GM19351 (cell line): ENCODE measurements around the gene UTP3.
"Not testable (repeated sequence)": the region's sequence is repeated elsewhere in the genome, so short reads cannot be mapped to it uniquely, and the experiment has no call there.

Source experiments
- ATAC-seq: cut with Tn5 transposase; IDR thresholded peaks from one replicate; pipeline ENCODE4 v1.9.1; 2021; ENCODE audit warnings: mild to moderate bottlenecking, moderate library complexity; ENCODE audit not compliant: unreplicated experiment

Gene UTP3

DNA sequence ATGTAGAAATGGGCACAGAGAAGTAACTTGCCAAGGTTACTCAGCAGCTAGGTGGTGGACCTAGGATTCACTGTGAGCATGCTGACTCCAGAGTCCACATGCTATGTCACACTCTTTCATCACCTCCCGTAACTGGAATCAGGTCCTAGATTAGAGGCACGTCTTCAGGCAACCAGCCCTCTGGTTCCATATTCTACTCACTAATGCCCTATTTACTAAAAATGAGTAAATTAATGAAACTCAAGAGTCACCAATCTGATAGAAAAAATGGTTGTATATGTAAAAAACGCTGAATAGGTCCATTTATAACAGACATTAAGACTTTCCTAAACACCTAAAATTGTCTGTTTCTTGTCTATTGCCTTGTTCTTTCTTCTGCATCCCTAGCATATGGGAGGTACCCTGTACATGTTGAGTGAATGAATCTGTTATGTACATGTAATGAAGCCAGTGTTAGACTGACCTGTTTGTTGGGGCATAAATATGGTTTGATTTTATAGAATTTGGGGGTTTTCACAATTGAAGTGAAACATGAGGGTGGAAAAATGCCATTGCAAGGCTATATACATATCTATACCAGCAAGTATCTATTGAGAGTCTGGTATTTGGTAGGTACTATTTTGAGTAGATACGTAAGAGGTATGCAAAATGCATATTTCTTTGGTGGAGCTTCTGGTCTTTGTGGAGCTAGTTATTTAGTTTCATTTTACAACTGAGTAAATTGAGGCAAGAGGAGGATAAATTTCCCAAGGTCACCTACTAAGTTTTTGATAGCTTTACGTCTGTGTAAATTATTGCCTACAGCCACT is 26.0 kb downstream of the UTP3 start:
- ATAC-seq, result peak; percentile 61

DNA sequence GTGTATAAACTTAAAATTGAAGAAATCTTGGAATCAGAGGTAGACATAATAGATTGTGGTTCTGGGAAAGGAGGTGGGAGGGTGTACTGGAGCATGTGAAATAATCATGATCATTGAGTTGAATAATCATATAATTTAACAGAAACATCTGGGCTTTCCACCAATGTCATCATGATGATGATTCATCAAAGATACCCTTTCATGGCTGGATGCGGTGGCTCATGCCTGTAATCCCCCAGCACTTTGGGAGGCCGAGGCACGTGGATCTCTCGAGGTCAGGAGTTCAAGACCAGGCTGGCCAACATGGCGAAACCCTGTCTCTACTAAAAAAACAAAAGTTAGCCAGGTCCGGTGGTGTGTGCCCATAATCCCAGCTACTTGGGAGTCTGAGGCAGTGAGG is 26.8 kb downstream of the UTP3 start:
- ATAC-seq, result peak; percentile 18

DNA sequence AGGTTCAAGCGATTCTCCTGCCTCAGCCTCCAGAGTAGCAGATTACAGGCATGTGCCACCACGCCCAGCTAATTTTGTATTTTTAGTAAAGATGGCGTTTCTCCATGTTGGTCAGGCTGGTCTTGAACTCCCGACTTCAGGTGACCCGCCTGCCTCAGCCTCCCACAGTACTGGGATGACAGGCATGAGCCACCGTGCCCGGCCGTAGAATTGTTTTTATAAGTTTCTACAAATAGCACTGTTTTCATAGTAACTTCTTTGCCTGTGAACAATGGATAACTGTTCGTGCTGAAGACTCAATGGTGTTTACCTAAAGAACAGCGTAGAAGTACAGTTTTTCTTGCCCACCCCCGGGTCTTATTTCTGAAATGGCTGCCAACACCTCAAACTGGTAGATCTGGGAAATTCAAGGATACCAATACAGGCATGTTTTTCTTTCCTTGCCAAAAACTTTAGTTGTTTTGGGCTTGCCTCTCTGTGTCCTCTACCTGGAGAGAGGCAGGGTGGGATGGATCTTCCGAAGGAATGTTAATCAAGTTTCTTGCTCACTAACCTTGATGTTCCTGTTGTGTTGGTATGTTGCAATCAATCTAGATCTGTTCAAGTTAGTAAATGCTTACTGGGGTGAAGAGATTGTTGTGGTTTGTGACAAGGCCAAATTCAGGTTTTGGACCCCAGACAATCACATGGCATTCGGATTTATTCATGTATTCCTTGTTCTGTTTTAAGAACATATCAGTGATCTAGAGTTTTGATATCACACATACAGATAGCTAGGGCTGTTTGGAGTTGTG is 30.7 kb downstream of the UTP3 start:
- no peak for ATAC-seq

DNA sequence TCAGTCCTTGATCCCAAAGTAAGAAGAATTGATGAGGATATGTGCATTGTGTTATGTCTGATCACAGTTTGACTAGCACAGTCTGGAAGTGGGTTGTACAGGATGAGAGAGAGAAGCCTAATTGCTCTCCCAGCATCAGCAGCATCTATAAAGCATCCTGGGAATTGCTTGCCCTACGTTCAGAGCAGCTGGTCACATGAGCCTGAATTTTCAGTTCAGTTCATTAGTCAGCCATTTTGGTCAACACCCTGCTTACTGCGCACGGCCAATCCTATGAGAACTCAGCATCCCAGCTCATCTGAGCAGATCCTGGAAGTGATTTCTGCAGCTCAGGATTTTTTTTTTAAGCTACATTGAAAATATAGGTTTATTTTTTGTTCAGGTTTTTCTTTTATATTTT is 33.4 kb downstream of the UTP3 start, which contains the start of gene RUFY3:
TSS of gene RUFY3 (plus strand) at position 218 of the 400 bp plus-strand sequence. CDS start 610 bp downstream, outside the sequence.
- ATAC-seq, result no peak

DNA sequence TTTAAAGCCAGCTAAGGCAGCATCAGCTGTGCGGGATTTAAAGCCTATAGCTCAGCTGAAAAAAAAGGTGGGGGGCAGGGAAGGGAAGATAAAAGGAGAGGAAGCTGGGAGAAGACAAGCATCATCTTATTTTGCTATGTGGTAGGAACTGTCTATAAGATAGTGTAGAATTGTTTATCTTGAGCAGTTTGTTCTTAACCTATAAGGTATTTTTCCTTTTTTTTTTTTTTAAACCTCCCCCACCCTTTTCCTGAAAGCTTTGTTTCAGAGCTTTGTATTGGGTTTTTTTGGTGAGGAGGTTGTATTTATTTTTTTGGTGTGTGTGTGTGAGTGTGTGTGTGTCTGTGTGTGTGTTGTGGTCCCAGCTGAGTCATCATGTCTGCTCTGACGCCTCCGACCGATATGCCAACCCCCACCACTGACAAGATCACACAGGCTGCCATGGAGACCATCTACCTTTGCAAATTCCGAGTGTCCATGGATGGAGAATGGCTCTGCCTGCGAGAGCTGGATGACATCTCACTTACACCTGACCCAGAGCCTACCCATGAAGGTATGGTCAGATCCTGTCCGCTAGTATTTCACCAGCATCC is 34.0 kb downstream of the UTP3 start:
- no peak for ATAC-seq

DNA sequence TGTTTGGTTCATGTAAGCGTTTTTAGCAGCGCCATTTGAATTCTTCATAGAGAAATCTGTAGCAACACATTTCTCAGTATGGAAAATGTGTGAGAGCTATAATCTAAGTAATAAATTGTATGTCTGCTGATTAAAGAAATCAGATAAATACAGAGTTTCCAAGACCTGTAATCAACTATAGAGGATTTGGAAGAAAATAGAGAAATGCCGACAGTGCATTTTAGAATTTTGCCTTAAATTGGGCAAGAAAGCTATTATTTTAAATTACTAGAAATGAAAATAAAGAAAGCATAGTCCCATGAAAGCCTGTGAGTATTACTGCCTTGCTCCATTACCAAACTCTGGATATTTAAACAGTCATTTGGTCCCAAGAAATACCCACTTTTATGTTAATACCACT is 36.1 kb downstream of the UTP3 start:
- no peak for ATAC-seq

DNA sequence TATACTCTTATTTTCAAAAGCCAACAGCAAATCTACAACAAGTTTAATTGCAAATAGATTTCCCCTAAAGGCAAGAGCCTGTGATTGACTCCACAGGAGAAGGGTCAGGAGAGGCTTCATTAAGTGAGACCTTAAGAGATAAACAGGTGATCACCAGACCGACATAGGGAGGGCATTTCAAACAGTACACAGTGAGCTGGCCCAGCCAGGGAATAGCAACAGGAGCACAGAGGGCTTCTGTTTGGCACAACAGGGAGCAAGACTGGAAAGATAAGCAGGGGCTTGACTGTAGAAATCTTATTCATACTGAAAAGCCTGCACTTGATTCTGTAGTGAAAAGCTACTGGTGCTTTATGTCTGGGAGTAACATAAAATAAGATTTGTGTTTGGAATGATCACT is 37.3 kb downstream of the UTP3 start:
- ATAC-seq, result no peak

DNA sequence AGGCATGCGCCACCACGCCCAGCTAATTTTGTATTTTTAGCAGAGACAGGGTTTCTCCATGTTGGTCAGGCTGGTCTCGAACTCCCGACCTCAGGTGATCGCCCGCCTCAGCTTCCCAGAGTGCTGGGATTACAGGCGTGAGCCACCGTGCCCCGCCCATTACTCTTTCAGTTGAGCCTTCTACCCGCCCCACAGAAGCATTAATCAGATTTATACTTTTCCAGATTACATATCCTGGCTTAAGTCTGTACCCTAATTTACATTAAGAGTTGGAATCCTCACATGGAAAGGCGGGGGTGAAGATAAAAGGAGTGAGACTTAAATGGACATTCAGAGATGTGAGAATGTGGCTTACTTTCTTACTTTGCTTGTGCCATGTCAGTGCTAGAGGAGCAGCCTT is 38.2 kb downstream of the UTP3 start:
- ATAC-seq, result not testable (repeated sequence)

DNA sequence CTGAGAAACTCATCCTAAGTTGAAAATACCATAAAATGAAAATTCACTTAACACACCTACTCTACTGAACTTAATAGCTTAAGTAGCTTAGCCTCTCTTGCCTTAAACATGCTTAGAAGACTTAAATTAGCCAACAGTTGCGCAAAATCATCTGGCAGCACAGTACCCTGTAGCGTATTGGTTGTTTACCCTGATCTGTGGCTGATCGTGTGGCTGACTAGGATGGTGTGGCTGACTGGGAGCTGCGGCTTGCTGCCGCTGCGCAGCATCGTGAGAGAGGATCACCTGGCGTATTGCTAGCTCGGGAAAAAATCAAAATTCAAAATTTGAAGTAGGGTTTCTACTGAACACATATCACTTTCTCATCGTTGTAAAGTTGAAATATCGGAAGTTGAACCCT is 39.8 kb downstream of the UTP3 start:
- no peak for ATAC-seq

DNA sequence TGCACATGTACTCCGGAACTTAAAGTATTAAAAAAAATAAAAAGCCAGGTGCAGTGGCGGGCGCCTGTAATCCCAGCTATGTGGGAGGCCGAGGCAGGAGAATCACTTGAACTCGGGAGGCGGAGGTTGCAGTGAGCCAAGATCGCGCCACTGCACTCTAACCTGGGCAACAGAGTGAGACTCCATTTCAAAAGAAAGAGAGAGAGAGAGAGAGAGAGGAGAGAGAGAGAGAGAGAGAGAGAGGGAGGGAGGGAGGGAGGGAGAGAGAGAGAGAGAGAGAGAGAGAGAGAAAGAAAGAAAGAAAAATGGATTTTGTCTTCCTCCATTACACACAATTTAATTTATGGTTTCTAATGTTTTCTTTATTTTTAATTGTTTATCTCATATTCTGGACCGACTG is 44.5 kb downstream of the UTP3 start:
- not testable (repeated sequence) for ATAC-seq

DNA sequence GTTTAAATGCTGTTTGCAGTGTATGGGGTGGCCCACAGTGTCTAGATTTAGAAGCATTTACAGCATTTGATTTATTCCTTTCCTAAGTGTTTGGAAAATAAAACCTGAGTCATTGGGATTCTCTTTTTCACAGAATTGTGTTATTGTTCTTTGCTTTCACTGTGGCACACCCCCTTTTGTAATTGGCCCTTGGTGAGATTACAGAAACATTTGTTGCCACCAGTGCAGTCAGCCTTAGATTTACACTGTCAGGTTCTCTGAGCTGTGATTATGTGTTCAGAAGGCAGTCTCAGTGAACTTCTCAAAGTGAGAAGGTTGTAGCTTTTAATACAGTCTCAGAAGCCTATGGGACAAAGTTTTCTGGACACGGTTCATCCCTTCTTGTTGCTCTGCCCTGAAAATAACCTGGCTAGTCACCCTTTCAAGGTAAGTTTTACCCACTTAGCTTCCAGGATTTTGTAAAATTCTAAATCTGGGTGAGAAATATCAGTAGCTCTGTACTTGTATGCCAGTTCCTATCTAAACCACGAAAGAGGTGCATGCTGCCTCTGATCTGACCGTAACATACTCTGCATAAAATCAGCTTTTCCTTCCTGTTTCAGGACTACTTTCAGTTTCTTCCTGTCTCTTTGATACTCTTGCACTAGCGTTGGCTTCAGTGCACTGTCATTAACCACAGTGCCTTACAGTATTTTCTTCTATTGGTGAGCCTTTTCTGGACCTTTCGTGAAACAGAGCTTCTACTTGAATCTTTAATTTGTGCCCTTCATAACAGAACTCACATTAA is 46.0 kb downstream of the UTP3 start:
- ATAC-seq, result peak; percentile 85

DNA sequence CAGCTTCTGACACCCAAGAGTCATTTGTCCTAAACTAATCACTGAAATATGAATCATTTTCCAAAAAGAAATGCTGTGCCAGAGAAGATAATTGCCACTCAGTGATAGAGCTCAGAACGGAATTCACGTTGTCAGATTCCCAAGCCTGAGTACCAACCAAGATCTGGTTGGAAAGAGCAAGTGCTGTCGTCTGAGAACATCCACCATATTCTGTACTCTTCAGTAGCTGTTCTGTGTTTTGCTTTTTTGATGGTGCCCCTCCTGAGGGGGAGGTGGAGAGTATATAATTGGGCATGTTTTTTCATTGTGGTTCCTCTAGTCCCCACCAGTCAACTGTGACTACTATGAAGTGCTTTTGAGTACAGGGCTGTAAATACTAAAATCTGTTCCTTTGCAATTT is 46.6 kb downstream of the UTP3 start:
- no peak for ATAC-seq

DNA sequence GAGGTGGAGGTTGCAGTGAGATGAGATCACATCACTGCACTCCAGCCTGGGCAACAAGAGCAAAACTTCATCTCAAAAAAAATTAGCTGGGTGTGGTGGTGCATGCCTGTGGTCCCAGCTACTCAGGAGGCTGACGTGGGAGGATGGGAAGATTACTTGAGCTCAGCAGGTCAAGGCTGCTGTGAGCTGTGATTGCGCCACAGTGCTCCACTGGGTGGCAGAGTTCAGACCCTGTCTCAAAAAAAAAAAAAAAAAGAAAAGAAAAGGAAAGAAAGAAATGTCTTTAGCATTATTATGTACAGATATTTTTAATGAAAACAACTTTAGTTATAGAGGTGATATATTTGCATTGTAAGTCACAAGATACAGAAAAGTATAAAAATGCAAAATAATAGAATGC is 47.6 kb downstream of the UTP3 start:
- ATAC-seq, result peak; percentile 18

DNA sequence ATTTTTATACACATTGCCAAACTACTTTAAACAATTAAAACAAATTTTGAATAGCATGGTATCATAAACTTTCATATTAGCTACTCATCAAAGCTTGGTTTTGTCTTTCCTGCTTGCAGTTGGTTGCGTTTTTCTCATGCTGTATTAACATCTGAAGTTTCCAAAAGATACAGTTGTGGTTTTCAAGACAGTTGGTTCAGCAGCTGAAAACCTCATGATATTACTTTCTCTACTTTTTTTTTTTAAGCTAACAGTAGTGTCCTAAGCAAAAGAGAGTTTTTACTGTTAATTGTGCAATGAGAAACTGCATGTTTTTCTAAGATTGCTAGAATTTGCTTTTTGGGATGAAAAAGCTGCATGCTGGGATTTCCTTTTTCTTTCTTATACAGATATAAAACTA is 48.7 kb downstream of the UTP3 start:
- ATAC-seq, result no peak

DNA sequence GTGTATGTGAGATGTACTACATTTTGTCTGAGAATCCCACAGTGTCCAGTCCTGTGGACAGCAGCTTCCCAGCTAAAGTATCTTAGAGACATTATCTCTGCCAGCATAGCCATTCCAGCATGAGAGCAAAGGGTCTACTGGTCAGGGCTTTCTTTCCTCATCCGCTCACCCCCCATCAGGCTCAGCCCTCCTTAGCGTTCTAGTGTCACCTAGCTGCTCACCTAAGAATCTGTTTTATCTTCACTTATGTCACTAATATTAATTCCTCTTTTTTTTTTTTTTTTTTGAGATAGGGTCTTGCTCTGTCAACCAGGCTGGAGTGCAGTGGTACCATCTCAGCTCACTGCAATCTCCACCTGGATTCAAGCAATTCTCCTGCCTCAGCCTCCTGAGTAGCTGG is 49.1 kb downstream of the UTP3 start:
- no peak for ATAC-seq

DNA sequence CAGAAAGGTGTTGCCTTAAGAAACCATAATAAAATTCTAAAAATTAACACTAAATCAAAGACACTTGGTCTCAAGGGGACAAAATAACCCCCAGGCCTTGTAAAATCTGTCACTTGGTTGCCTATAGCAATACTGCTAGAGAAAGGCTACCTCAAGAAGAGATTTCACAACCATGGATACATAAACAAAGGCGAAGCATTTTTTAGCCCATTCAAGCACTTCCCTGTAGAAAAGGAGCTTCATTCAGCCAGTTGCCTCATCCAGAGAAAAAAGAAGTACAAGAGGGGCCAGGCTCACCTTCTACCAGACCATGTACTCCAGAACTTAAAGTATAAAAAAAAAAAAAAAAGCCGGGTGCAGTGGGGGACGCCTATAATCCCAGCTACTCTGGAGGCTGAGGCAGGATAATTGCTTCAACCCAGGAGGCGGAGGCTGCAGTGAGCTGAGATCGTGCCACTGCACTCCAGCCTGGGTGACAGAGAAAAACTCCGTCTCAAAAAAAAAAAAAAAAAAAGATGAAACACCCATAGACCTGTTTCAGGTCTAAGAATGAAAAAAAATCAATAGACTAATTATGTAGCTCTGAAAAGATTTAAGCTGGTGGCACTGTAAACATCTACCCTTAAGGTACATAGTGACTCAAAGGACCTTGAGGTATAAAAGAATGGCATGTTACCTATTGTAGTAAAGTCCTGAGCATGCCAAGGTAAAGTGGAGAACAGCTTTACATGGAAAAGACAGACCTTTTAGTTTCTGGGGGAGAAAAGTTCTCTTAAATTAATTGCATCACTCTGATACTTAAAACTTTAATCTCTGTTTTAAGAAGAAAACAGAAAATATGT is 51.4 kb downstream of the UTP3 start:
- no peak for ATAC-seq
